Stimulated activated CD4-positive, alpha-beta T cell treated with anti-CD3 and anti-CD28 coated beads, Interleukin-2, amount 100 ng/mL, for 48 hours (primary cell): Measurements from ENCODE around the gene ZNF532.

Experiments
- DNase-seq, 2 donors: peaks; one replicate each; pipeline ENCODE4 v3.0.0-alpha.2; 2020

Gene ZNF532

GRCh38 chr18:58983260-58984155, 118.8 kb downstream of the ZNF532 start:
- DNase-seq: no peak

- DNase-seq: no peak
Measured at GRCh38 chr18:58988600-58988999, 123.9 kb downstream of the ZNF532 start.

- DNase-seq: no peak
Measured at GRCh38 chr18:58989184-58989759, 124.6 kb downstream of the ZNF532 start.

- no peak for DNase-seq
Measured at GRCh38 chr18:58990720-58991119, 126.0 kb downstream of the ZNF532 start.

- no peak for DNase-seq
Measured at GRCh38 chr18:58991167-58991798, 126.6 kb downstream of the ZNF532 start.

GRCh38 chr18:58992301-58993231, 127.9 kb downstream of the ZNF532 start:
- no peak for DNase-seq

GRCh38 chr18:58993260-58993659, 128.6 kb downstream of the ZNF532 start:
- DNase-seq: no peak

- DNase-seq: no peak
Measured at GRCh38 chr18:58995663-58996062, 131.0 kb downstream of the ZNF532 start.

GRCh38 chr18:58996131-58996641, 131.5 kb downstream of the ZNF532 start:
- DNase-seq: no peak

GRCh38 chr18:58996696-58997095, 132.0 kb downstream of the ZNF532 start:
- DNase-seq: no peak

- DNase-seq: no peak
Measured at GRCh38 chr18:58997811-58998337, 133.2 kb downstream of the ZNF532 start.

- DNase-seq: no peak
Measured at GRCh38 chr18:58998401-58999203, 133.9 kb downstream of the ZNF532 start.

GRCh38 chr18:59001166-59001565, 136.5 kb downstream of the ZNF532 start:
- no peak for DNase-seq

GRCh38 chr18:59001721-59002120, 137.0 kb downstream of the ZNF532 start:
- DNase-seq: no peak

GRCh38 chr18:59002974-59003594, 138.4 kb downstream of the ZNF532 start:
- DNase-seq: no peak

GRCh38 chr18:59005262-59005661, 140.6 kb downstream of the ZNF532 start:
- no peak for DNase-seq

- no peak for DNase-seq
Measured at GRCh38 chr18:59006461-59007067, 141.9 kb downstream of the ZNF532 start.

GRCh38 chr18:59008302-59008974, 143.8 kb downstream of the ZNF532 start:
- no peak for DNase-seq

- no peak for DNase-seq
Measured at GRCh38 chr18:59009846-59010245, 145.2 kb downstream of the ZNF532 start.

- no peak for DNase-seq
Measured at GRCh38 chr18:59011289-59011688, 146.6 kb downstream of the ZNF532 start.
